ENCODE results near the gene PACSIN1.

The PACSIN1 gene

DNA sequence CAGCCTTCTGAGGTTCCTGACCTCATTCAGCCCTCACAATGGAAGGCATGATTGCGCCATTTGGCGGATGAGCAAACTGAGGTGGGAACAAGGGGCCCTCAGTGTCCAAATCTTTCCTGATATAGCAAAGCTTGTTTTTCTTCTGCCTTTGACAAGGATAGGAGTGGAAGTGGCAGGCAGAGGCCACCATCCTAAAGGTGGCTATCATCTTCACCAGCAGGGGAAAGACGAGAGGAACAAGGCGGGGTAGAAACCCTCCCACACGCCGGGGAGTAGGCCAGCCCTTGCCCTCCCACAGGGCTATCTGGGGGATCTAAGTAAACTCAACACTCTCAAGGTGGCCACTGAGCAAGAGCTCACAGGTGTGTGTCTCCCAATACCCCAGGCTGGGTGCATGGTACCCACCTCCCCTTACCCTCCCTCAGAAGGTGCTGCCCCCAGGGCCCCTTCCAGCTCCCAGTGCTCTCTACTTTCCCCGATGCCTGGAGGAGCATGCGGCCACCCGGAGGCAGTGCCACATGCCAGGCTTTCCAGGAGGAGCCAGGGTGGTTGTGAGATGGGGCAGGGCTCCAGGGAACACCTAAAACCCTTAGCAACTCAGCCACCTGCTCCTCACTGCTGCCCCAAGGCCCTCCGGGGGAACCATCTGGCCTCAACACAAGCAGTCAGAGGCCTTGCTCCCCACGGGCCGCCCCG lies 79.0 kb downstream of the PACSIN1 start:
- DNase-seq (ENCODE audit: low read depth in 2 of 2) = no peak

DNA sequence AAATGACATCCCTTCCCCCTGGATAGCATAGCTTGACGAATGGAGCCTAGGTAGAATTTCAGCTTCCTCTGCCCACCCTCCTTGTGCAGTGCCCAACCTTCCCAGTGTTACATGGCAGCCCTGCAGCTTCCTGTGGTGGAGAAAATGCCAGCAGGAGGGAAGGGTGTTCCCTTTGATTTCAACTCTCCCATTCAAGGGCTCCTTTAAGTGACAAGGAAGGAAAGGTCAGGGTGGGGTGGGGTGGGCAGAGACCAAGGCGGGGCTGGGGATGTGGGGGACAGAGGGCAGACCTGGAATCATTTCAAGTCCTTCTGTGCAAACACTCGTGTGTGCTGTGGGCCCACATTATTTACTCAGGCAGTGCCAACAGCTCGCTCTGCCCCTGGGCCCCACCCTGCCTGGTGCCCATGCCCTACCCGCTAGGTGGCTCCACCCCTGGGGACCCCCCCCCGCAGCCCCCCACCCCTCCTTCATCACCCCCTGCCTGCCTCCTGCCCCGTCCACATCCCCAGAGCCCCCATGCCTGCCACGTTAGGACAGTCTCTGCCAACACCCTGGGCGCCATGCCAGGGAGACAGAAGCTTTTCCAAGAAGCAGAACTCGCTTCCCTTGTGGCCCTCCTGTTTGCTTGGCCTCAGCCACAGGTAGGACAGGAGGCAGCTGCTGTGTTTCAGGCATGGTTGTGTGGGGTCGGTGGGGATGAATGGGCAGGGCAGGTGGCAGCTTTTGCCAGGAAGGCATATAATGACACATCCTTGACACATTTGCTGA lies 80.9 kb downstream of the PACSIN1 start:
- DNase-seq (ENCODE audit: low read depth in 2 of 2) = no peak

GRCh38 chr6:34547701-34548644 lies 82.1 kb downstream of the PACSIN1 start:
- no peak for DNase-seq (ENCODE audit: low read depth in 2 of 2)

DNA sequence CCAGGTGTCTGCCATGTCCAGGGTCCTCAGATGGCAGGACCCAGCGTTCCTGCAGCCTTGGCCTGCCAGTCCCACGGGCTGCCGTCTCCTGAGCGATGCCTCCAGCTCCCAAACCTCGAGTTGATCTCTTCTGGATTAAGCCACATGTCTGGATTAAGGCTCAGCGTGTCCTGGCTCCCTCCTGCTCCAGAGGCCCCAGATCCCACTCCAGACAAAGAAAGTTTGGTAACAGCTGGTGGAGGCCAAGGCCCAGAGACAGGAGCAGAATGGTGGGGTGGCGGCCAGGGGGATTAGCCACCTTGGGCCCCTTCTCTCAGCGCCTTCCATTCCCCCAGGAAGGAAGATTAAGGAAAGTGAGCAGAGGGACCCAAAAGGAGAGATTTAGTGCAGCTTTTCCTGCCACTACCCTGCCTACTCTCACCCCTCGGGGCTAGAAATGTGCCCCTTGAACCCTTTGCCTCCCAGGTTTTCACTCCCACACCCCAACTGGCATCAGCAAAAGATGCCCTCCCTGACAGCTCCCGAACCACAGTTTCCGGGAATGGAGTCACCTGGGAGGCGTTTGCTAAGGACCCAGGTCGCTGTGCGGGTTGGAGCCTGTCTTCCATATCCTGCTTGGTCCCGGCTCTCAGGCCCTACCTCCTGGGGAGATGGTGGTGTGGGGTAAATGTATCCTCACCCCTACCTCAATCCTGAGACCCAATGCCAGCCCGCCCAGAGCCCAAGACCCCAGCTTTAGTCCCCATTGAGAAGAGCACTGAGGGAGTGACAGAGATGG lies 83.3 kb downstream of the PACSIN1 start:
- DNase-seq (ENCODE audit: low read depth in 2 of 2) = no peak

DNA sequence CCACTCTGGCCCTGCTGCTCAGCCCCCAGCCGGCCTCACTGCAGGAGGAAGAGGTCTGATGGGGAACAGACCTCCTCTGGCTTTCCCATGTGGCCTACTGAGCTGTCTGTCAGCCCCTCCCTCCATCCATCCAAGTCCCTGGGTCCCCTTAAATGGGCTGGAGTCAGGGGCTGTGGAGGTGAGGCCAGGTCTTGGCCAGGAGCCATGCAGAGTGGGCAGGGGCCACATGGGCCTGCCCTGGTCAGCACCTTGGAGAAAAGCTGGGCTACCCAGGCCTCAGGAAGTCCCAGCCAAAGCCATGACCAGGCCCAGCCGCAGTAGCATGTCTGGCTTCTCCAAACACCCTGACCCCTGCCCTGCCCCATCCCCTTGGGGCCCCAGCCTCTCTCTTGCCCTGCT lies 83.9 kb downstream of the PACSIN1 start:
- DNase-seq (ENCODE audit: low read depth in 2 of 2) = no peak

DNA sequence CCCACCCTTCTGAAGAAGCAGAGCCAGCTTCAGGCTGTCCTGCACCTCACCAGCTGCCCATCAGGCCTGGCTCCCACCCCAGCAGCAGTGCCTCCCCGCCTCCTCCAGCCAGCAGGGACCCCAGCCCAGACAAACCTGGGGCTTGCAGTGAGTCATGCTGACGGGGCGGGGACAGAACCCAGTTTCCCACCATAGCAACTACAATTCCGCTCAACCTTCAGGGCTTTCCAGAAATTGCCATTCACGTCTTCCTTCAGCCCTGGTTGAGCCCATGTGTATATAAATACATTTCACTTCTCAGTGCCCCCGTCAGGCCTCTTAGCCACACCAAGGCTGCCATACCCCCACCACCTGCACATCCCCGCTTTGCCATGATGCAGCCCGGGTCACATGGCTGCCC lies 85.8 kb downstream of the PACSIN1 start:
- no peak for DNase-seq (ENCODE audit: low read depth in 2 of 2)

- DNase-seq (ENCODE audit: low read depth in 2 of 2) = no peak
Measured at GRCh38 chr6:34552620-34553019, 86.7 kb downstream of the PACSIN1 start.

DNA sequence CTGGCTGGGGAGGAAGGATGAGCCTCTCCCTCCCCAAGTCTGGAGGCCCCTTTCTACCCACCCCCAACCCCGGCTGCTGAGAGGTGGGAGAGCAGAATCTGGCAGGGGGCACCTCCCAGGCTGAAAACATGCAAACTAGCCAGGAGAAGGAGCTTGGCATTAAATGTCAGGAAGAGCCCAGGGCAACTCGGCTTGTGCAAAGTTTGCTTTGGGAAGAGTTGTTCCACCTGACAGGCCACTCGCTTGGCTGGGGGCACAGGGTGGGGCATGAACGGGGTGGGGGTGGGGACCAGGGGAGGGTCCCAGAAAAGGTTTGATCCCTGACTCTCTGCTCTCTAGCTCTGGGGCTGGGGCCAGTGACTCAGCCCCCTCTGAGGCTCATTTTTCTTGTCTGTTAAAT lies 87.3 kb downstream of the PACSIN1 start:
- no peak for DNase-seq (ENCODE audit: low read depth in 2 of 2)

DNA sequence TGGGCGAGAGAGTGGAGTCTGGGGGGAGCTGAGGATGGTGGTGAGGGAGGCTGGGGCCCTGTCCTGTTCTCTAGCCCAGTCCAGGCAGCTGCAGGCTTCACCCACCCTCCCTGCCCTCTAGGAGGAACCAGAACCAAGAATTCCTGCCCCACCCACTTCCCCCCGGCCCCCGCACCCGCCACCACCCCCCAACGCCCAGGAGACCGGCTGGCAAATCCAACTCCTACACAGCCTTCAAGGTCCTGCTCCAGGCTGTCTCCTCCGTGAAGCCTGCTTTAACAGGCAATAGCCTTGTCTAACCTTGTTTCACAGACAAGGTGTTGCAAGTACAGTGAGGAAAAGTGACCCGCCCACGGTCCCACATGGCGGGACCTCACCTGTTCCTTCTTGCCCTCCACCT lies 87.9 kb downstream of the PACSIN1 start:
- no peak for DNase-seq (ENCODE audit: low read depth in 2 of 2)

DNA sequence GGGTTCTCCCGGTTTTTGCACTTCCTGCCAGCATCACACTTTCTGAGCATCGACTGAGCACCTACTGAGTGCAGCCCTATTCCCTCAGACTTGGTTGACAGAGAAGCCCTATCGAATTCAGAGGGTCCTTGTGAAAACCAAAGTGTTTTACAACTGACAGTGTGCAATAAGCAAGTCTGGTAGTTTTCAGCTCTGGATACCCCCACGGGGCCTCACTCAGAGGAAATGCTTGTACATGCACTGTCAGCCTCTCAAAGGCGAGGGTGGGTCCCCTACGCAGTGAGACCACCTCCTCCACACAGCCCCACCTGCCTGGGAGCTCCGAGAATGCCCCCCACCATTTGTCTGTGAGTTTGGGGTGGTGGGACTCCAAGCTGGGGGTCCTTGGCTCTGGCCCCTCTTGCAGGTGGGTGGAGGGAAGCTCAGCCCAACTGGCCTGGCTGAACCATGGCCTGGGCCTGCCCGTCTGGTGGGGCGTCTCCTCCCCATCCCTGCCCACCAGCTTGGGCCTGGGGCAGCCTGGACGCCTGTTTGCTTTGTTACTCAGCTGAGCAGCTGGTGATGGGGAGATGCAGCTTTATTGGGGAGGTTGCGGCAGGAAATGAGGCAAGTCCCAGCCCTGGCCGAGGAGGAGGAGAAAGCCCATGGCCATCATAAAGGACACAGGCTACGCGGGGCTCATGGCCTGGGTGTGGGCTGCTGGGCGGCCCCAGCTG lies 88.6 kb downstream of the PACSIN1 start:
- no peak for DNase-seq (ENCODE audit: low read depth in 2 of 2)

DNA sequence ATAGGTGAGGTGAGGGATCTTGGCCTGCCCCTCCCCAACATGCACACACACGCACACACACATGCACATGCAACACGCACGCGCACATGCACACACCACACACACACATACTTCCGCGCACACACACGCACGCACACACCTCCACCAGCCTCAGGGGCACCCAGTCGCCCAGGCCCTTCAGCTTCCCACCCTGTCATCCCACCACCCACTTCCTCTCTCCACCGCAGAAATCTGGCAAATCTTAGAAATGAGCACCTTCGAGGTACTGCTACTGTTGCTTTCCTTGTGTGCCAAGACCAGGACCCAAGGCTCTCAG lies 89.1 kb downstream of the PACSIN1 start:
- no peak for DNase-seq (ENCODE audit: low read depth in 2 of 2)

GRCh38 chr6:34555328-34555727 lies 89.5 kb downstream of the PACSIN1 start:
- no peak for DNase-seq (ENCODE audit: low read depth in 2 of 2)

DNA sequence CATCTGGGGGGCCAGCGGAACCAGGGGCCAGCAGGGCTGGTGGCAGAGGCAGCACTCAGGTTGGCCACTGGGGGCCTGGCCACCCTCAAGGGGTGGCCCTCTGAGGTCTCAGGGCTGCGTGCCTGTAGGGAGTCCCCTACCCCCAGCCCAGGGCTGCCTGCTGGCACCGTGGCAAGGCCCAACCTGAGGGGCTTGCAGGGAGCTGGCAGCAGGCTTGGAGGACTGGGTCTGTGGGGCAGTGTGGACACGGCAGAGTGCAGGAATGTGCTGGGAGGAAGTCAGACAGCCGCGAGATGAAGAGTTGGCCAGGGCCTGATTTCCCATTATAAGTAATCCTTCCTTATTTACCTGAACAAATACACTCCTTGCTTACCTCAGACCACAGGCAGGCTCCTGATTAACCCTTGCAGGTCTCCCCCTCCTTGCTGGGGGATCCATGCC lies 90.2 kb downstream of the PACSIN1 start, which contains the start of gene SPDEF:
Gene SPDEF, minus strand, starts transcription at position 299 of the 441 bp plus-strand sequence. CDS start 11,874 bp downstream, outside the sequence.
- no peak for DNase-seq (ENCODE audit: low read depth in 2 of 2)

DNA sequence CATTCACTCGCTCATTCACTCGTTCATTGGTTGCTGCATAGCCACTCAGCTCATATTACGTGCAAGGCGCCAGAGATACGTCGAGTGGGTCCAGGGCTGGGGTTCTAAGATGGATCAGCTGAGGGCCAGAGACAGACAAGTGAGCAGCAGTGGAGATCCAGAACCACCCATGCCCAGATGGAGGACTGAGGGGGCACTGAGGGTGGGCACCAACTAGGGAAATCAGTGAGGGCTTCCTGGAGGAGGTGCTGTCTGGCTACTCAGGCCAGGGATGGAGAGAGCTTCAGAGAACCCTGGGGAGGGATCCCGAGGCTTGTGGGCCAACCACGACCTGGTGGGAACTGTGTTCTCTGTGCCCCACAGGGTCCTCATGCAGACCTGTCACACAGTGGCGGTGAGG lies 90.6 kb downstream of the PACSIN1 start:
- no peak for DNase-seq (ENCODE audit: low read depth in 2 of 2)

- no peak for DNase-seq (ENCODE audit: low read depth in 2 of 2)
Measured at GRCh38 chr6:34557228-34557627, 91.4 kb downstream of the PACSIN1 start.

DNA sequence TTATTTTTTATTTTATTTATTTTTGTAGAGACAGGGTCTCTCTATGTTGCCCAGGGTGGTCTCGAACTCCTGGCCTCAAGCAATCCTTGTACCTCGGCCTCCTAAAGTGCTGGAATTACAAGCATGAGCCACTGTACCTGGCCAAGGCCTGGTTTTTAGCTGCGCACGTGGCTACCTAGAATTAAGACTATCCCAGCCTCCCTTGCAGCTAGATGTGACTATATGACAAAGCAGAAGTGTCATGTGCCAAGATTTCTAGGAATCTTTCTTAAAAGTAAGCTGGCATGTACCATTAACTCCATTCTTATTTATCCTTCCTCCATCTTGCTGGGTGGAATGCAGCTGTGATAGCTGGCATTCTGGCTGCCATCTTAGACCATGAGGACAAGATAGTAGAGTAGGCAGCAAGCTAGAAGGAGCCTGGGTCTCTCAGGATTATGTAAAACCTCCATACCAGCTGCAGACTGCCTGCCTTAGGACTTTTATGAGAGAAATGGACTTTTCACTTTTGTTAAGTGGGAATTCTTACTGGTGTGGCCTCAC lies 92.4 kb downstream of the PACSIN1 start:
- DNase-seq (ENCODE audit: low read depth in 2 of 2) = no peak

- DNase-seq (ENCODE audit: low read depth in 2 of 2) = no peak
Measured at GRCh38 chr6:34559651-34560365, 93.9 kb downstream of the PACSIN1 start.

DNA sequence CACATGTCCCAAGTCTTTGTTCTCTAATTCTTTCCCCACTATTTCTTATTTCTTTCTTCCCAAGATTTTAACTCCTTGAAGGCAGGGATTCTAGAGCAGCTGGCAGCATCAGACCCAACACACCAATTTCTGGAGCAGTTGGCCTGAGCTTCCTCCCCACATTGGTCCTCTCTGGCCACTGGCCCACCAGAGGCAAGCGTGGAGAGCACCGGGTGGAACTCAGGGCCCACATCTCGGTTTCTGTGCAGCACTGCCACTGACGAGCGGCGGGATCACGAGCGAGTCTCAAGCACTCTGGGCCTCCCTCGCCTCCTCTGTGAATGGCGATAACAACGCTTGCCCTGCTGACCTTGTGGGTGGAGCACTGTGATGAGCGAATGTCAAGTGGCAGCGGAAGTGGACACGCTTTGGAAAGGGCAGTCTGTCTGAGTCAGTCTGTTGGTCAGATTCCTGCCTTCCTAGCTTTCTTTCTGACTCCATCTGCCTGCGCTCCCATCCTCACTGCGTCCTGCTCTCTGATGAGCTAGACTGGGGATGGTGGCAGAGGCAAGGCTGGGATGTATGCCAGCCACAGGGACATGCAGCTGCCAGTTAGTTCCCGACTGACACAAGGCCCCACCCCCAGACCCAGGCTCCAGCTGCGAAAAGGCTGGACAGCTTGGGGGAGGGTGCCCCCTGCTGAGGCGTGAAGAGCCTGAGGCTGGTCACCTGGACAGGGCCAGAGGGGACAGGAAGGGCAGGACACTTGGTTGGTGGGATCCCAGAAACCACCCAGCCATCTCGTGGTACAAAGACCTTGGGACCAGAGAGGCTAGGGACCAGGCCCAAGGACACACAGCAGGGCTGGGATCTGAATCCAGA lies 94.7 kb downstream of the PACSIN1 start:
- DNase-seq (ENCODE audit: low read depth in 2 of 2) = no peak

DNA sequence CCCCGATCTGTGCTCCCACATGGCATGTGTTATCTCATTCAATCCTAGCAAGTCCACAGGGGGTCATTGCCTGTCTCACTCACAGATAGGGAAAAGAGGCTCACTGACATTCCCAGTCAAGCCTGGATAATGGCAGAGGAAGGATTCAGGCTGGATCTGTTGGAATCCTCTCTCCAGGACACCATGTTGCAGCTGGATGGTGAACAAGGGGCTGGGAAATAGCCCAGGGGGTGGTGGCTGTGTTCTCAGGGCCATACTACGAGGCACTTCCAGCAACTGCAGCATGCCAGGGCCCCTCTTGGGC lies 95.3 kb downstream of the PACSIN1 start:
- DNase-seq (ENCODE audit: low read depth in 2 of 2) = no peak

Measured in stimulated activated CD4-positive, alpha-beta T cell treated with anti-CD3 and anti-CD28 coated beads, Interleukin-4, amount 100 ng/mL, for 48 hours (primary cell).